Mesothelial cell of epicardium (in vitro differentiated cells): Measurements from ENCODE around the gene LRIG1. TPM values are rescaled to one million over a fixed set of nuclear protein-coding genes. Genes with fewer than 3 reads are reported as not detected.

Experiments used
- DNase-seq, 2 experiments: peaks; one replicate each; pipeline ENCODE4 v3.0.0; 2021; ENCODE audit warnings: low spot score in 2 of 2; ENCODE audit not compliant: unreplicated experiment in 2 of 2
- H3K27ac Mint-ChIP-seq: 2 replicates; pipeline ENCODE4 v1.8.0; 2021; ENCODE audit warnings: mixed read lengths
- H3K27me3 Mint-ChIP-seq: 2 replicates; pipeline ENCODE4 v1.8.0; 2021; ENCODE audit warnings: low read depth, mixed read lengths
- H3K36me3 Mint-ChIP-seq: 2 replicates; pipeline ENCODE4 v1.8.0; 2021; ENCODE audit warnings: mixed read lengths
- H3K4me1 Mint-ChIP-seq: 2 replicates; pipeline ENCODE4 v1.8.0; 2021; ENCODE audit warnings: mixed read lengths
- H3K4me3 Mint-ChIP-seq: 2 replicates; pipeline ENCODE4 v1.8.0; 2021; ENCODE audit warnings: mild to moderate bottlenecking, moderate library complexity, mixed read lengths
- H3K9me3 Mint-ChIP-seq: 2 replicates; pipeline ENCODE4 v1.8.0; 2021; ENCODE audit warnings: mixed read lengths
- CTCF ChIP-seq: fragments of 200-600 bp; sonication (generic); IDR thresholded peaks from one replicate; pipeline ENCODE4 v1.5.0; 2021; ENCODE audit warnings: antibody characterized with exemption; ENCODE audit not compliant: unreplicated experiment
- total RNA-seq: library from RNA; stranded (reverse); gene quantifications from 3 replicates; pipeline ENCODE4 v1.2.1, GENCODE V29; 2021

Gene LRIG1
- total RNA-seq, 1 donor from 2014 or later, result 5.5 TPM

- H3K4me1 Mint-ChIP-seq, result peaks cover 10% of the 10 kb centered on the region
- H3K4me3 Mint-ChIP-seq, result no peak overlapping the region
- no peak overlapping the region for H3K27ac Mint-ChIP-seq
- DNase-seq, result no peak
- H3K9me3 Mint-ChIP-seq, result peaks cover 20% of the 10 kb centered on the region
- peaks cover 15% of the 10 kb centered on the region for H3K36me3 Mint-ChIP-seq
- H3K27me3 Mint-ChIP-seq, result no peaks in the 10 kb centered on the region
- no peak for TF ChIP-seq CTCF
These were observed 155.8 kb downstream of the LRIG1 start for GRCh38 chr3:66344848-66345578.

- no peak for DNase-seq
- H3K4me3 Mint-ChIP-seq, result no peak overlapping the region
- H3K36me3 Mint-ChIP-seq, result peaks cover 15% of the 10 kb centered on the region
- no peak overlapping the region for H3K27ac Mint-ChIP-seq
- TF ChIP-seq CTCF, result no peak
- no peaks in the 10 kb centered on the region for H3K27me3 Mint-ChIP-seq
- peaks cover 21% of the 10 kb centered on the region for H3K9me3 Mint-ChIP-seq
- H3K4me1 Mint-ChIP-seq, result peaks cover 10% of the 10 kb centered on the region
These were observed 156.4 kb downstream of the LRIG1 start for GRCh38 chr3:66344391-66344811.

- no peak for DNase-seq
These were observed 158.0 kb downstream of the LRIG1 start for GRCh38 chr3:66342717-66343356.

GRCh38 chr3:66338927-66339326, 161.9 kb downstream of the LRIG1 start:
- DNase-seq, result no peak
- Mint-ChIP-seq H3K9me3 (peaks cover 16% of the 10 kb centered on the region), H3K36me3 (peaks cover 2% of the 10 kb centered on the region), H3K27me3 (no peaks in the 10 kb centered on the region), H3K27ac (no peak overlapping the region), H3K4me1 (peaks cover 17% of the 10 kb centered on the region), H3K4me3 (no peak overlapping the region)
- no peak for TF ChIP-seq CTCF

More at GRCh38 chr3:66342717-66343356, 158.0 kb downstream of the LRIG1 start:
- no peak for TF ChIP-seq CTCF
- Mint-ChIP-seq H3K27ac (no peak overlapping the region), H3K36me3 (peaks cover 11% of the 10 kb centered on the region), H3K4me3 (no peak overlapping the region), H3K27me3 (no peaks in the 10 kb centered on the region), H3K4me1 (peaks cover 10% of the 10 kb centered on the region), H3K9me3 (peaks cover 26% of the 10 kb centered on the region)

- H3K9me3 Mint-ChIP-seq, result peaks cover 26% of the 10 kb centered on the region
- DNase-seq, result no peak
- peaks cover 17% of the 10 kb centered on the region for H3K4me1 Mint-ChIP-seq
- H3K36me3 Mint-ChIP-seq, result peaks cover 2% of the 10 kb centered on the region
- H3K27ac Mint-ChIP-seq, result peak overlapping the region; percentile 69
- TF ChIP-seq CTCF, result no peak
- H3K4me3 Mint-ChIP-seq, result no peak overlapping the region
- H3K27me3 Mint-ChIP-seq, result no peaks in the 10 kb centered on the region
These were observed 164.5 kb downstream of the LRIG1 start for GRCh38 chr3:66336333-66336766.
